Measurements from ENCODE around the gene CEP295NL.

Gene CEP295NL

GRCh38 chr17:78898947-78899346, 4.1 kb downstream of the CEP295NL start:
- no peak overlapping the region for H3K27ac ChIP-seq
- no peak for DNase-seq
- TF ChIP-seq, protein P1, sequence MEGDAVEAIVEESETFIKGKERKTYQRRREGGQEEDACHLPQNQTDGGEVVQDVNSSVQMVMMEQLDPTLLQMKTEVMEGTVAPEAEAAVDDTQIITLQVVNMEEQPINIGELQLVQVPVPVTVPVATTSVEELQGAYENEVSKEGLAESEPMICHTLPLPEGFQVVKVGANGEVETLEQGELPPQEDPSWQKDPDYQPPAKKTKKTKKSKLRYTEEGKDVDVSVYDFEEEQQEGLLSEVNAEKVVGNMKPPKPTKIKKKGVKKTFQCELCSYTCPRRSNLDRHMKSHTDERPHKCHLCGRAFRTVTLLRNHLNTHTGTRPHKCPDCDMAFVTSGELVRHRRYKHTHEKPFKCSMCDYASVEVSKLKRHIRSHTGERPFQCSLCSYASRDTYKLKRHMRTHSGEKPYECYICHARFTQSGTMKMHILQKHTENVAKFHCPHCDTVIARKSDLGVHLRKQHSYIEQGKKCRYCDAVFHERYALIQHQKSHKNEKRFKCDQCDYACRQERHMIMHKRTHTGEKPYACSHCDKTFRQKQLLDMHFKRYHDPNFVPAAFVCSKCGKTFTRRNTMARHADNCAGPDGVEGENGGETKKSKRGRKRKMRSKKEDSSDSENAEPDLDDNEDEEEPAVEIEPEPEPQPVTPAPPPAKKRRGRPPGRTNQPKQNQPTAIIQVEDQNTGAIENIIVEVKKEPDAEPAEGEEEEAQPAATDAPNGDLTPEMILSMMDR (IDR thresholded peaks at IDR 0.05; ENCODE audit: low read depth, low read length) = no peak

GRCh38 chr17:78898075-78898836, 4.7 kb downstream of the CEP295NL start:
- H3K4me3 ChIP-seq (ENCODE audit: low read depth, low read length) = no peak overlapping the region
- H3K9me3 ChIP-seq (ENCODE audit: severe bottlenecking) = no peaks in the 10 kb centered on the region
- no peak overlapping the region for H3K27ac ChIP-seq
- DNase-seq = no peak
- TF ChIP-seq, protein P1 (IDR thresholded peaks at IDR 0.05; ENCODE audit: low read depth, low read length) = no peak
- H3K36me3 ChIP-seq = peaks cover 33% of the 10 kb centered on the region
- H3K27me3 ChIP-seq (ENCODE audit: insufficient read depth, low read depth, severe bottlenecking) = no peaks in the 10 kb centered on the region

More at GRCh38 chr17:78898947-78899346, 4.1 kb downstream of the CEP295NL start:
- Histone ChIP-seq H3K27me3 (ENCODE audit: insufficient read depth, low read depth, severe bottlenecking) (no peaks in the 10 kb centered on the region), H3K4me3 (ENCODE audit: low read depth, low read length) (no peak overlapping the region), H3K9me3 (ENCODE audit: severe bottlenecking) (no peaks in the 10 kb centered on the region), H3K36me3 (peaks cover 27% of the 10 kb centered on the region)

GRCh38 chr17:78897664-78898047, 5.3 kb downstream of the CEP295NL start:
- H3K27me3 ChIP-seq (ENCODE audit: insufficient read depth, low read depth, severe bottlenecking) = no peaks in the 10 kb centered on the region
- no peak for DNase-seq
- H3K36me3 ChIP-seq = peaks cover 30% of the 10 kb centered on the region
- TF ChIP-seq, protein P1 (IDR thresholded peaks at IDR 0.05; ENCODE audit: low read depth, low read length) = no peak
- H3K4me3 ChIP-seq (ENCODE audit: low read depth, low read length) = no peak overlapping the region
- no peaks in the 10 kb centered on the region for H3K9me3 ChIP-seq (ENCODE audit: severe bottlenecking)
- no peak overlapping the region for H3K27ac ChIP-seq

GRCh38 chr17:78896834-78897663, 6.0 kb downstream of the CEP295NL start:
- H3K27ac ChIP-seq = no peak overlapping the region
- H3K27me3 ChIP-seq (ENCODE audit: insufficient read depth, low read depth, severe bottlenecking) = no peaks in the 10 kb centered on the region
- peaks cover 24% of the 10 kb centered on the region for H3K36me3 ChIP-seq
- TF ChIP-seq, protein P1 (IDR thresholded peaks at IDR 0.05; ENCODE audit: low read depth, low read length) = no peak
- no peaks in the 10 kb centered on the region for H3K9me3 ChIP-seq (ENCODE audit: severe bottlenecking)
- no peak overlapping the region for H3K4me3 ChIP-seq (ENCODE audit: low read depth, low read length)
- no peak for DNase-seq

DNA sequence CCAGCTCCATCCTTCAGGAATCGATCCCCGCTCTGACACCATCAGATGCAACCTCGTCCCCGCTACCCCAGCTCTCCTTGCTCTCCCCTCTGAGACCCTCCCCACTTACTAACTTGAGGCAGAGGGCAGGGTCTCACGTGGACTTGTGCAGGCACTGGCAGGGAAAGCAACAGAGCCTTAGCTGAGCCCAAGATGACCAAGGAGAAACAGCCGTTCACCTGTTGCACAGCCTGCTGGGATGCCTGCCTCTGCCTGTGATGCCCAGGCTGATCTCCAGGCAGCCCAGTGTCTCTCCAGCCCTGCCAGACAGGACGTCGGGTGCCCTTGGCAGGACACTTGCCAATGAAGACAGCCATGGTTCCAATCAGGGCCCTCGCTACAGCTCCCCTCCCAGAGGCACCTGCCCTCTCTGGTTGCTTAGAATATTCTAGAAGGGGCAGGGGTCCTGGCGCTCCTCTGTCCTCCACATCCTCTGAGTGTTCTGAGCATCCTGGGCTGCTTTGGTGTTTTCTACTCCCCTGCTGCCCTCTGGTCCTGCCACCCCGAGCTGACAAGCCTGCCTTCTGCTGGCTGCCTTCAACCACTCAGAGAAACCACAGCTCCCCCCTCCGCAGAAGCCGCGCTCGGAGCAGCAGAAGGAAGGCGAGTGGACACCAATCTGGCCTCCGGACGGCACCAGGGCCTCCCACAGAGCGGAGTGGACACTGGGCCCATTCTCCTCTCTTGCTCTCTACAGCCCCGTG, 6.7 kb downstream of the CEP295NL start:
- TF ChIP-seq, protein P1 (IDR thresholded peaks at IDR 0.05; ENCODE audit: low read depth, low read length) = 0 out of 2 replicates have a peak, but pooled peaks have one; percentile 5
- H3K27ac ChIP-seq = no peak overlapping the region
- H3K9me3 ChIP-seq (ENCODE audit: severe bottlenecking) = no peaks in the 10 kb centered on the region
- no peaks in the 10 kb centered on the region for H3K27me3 ChIP-seq (ENCODE audit: insufficient read depth, low read depth, severe bottlenecking)
- no peak for DNase-seq
- H3K36me3 ChIP-seq = peaks cover 23% of the 10 kb centered on the region
- H3K4me3 ChIP-seq (ENCODE audit: low read depth, low read length) = no peak overlapping the region
